HL-60 (cell line): ENCODE measurements around the gene FBXO36.
A peak's percentile ranks its signal among the peaks of the same experiment; 100 is the strongest.

ENCODE experiments used
- DNase-seq, 2 experiments: peaks; one replicate each; pipeline ENCODE4 v3.0.0-alpha.2; 2010 to 2020; ENCODE audit warnings: low read depth in 1 of 2, low spot score in 1 of 2
- H3K27ac ChIP-seq: fragments of 250-450 bp; sonication (Bioruptor Pico); replicated peaks from 2 replicates; pipeline ENCODE4 v1.5.1; 2020; ENCODE audit warnings: mild to moderate bottlenecking, moderate library complexity
- H3K27me3 ChIP-seq: fragments of 250-450 bp; sonication (Bioruptor Pico); 2 replicates; pipeline ENCODE4 v1.5.1; 2021; ENCODE audit warnings: mild to moderate bottlenecking, moderate library complexity; ENCODE audit not compliant: insufficient read depth, poor library complexity, severe bottlenecking
- H3K4me3 ChIP-seq: replicated peaks from 2 replicates; pipeline ENCODE4 v1.5.1; 2011; ENCODE audit warnings: mild to moderate bottlenecking, control low read depth, low read length; ENCODE audit not compliant: insufficient read depth
- GABPA ChIP-seq: IDR thresholded peaks from 2 replicates; pipeline ENCODE4 v1.6.1; 2012; ENCODE audit warnings: low read depth
- POLR2AphosphoS5 ChIP-seq: IDR thresholded peaks from 2 replicates; pipeline ENCODE4 v1.6.1; 2012; ENCODE audit warnings: low read depth
- SPI1 ChIP-seq: IDR thresholded peaks from 2 replicates; pipeline ENCODE4 v1.6.1; 2012; ENCODE audit warnings: low read depth, mild to moderate bottlenecking, borderline replicate concordance
- TF ChIP-seq, protein P1 (sequence below): IDR thresholded peaks from one replicate; pipeline ENCODE4 v1.5.1; 2011; ENCODE audit warnings: low read length, control low read depth, inconsistent platforms; ENCODE audit not compliant: insufficient read depth
- TF ChIP-seq, protein P2 (sequence below): IDR thresholded peaks from 2 replicates; pipeline ENCODE4 v1.6.1; 2012; ENCODE audit warnings: low read depth; ENCODE audit not compliant: insufficient replicate concordance

Gene FBXO36

DNA sequence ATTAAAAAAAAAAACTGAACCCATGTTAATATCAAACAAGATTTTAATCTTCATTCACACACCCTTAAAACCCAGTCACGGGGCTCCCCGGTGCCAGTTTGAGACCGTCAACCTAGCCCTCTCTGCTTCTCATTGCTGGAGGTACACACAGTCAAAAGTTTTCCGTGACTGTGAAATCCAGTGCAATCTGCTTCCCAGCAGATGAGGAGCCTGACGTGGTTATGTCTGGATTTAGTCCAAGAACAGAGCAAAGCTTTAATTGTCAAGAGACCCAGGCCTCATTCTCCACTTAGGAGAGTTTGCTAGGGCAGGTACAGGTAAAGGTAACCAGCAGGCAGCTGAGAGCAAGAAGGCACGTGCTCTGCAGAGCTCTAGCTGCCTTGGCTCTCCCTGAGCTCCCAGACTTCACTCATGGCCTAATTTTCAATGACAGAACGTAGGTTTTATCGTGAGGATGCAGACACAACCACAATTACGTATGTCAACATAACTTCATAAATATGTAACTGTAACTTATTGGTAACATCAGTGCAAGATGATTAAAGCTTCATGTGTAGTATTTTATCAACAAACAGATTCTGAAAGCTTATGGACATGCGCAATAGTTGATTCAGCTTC lies 90.1 kb downstream of the FBXO36 start:
- DNase-seq: no peak
- Histone ChIP-seq H3K27ac (no peak overlapping the region), H3K27me3 (no peaks in the 10 kb centered on the region), H3K4me3 (no peak overlapping the region)
- no peak for TF ChIP-seq POLR2AphosphoS5
- TF ChIP-seq, protein P1, sequence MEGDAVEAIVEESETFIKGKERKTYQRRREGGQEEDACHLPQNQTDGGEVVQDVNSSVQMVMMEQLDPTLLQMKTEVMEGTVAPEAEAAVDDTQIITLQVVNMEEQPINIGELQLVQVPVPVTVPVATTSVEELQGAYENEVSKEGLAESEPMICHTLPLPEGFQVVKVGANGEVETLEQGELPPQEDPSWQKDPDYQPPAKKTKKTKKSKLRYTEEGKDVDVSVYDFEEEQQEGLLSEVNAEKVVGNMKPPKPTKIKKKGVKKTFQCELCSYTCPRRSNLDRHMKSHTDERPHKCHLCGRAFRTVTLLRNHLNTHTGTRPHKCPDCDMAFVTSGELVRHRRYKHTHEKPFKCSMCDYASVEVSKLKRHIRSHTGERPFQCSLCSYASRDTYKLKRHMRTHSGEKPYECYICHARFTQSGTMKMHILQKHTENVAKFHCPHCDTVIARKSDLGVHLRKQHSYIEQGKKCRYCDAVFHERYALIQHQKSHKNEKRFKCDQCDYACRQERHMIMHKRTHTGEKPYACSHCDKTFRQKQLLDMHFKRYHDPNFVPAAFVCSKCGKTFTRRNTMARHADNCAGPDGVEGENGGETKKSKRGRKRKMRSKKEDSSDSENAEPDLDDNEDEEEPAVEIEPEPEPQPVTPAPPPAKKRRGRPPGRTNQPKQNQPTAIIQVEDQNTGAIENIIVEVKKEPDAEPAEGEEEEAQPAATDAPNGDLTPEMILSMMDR: no peak
- TF ChIP-seq, protein P2, sequence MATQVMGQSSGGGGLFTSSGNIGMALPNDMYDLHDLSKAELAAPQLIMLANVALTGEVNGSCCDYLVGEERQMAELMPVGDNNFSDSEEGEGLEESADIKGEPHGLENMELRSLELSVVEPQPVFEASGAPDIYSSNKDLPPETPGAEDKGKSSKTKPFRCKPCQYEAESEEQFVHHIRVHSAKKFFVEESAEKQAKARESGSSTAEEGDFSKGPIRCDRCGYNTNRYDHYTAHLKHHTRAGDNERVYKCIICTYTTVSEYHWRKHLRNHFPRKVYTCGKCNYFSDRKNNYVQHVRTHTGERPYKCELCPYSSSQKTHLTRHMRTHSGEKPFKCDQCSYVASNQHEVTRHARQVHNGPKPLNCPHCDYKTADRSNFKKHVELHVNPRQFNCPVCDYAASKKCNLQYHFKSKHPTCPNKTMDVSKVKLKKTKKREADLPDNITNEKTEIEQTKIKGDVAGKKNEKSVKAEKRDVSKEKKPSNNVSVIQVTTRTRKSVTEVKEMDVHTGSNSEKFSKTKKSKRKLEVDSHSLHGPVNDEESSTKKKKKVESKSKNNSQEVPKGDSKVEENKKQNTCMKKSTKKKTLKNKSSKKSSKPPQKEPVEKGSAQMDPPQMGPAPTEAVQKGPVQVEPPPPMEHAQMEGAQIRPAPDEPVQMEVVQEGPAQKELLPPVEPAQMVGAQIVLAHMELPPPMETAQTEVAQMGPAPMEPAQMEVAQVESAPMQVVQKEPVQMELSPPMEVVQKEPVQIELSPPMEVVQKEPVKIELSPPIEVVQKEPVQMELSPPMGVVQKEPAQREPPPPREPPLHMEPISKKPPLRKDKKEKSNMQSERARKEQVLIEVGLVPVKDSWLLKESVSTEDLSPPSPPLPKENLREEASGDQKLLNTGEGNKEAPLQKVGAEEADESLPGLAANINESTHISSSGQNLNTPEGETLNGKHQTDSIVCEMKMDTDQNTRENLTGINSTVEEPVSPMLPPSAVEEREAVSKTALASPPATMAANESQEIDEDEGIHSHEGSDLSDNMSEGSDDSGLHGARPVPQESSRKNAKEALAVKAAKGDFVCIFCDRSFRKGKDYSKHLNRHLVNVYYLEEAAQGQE: no peak
- no peak for TF ChIP-seq SPI1

DNA sequence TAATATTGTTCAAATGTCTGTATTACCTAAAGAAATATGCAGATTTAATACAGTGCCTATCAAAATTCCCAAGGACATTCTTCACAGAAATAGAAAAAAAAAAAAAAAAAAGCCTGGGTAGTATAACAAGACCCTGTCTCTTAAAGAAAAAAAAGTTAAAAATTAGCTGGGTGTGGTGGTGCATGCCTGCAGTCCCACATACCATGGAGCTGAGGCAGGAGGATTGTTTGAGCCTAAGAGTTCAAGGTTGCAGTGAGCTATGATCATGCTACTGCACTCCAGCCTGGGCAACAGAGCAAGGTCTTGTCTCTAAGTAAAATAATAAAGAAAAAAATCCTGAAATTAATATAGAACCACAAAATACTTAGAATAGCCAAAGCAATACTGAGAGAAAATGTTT lies 94.5 kb downstream of the FBXO36 start:
- Histone ChIP-seq H3K27me3 (no peaks in the 10 kb centered on the region), H3K4me3 (no peak overlapping the region), H3K27ac (no peak overlapping the region)
- no peak for DNase-seq
- TF ChIP-seq POLR2AphosphoS5 (no peak), GABPA (no peak), SPI1 (no peak)
- TF ChIP-seq, protein P2: no peak
- TF ChIP-seq, protein P1: no peak

DNA sequence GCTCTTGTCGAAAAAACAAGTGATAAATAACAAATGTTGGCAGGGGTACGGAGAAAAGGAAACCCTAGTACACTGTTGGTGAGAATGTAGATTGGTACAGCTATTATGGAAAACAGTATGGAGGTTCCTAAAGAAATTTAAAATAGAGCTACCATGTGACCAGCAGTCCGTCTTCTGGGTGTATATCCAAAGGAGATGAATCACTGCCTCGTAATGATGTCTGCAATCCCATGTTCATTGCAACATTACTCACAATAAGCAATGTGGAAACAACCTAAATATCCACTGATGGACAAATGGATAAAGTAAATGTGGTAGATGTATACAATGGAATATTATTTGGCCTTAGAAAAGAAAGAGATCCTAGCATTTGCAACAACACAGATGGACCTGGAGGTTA lies 95.8 kb downstream of the FBXO36 start:
- peak in 1 of 2 experiments; percentile 15 for DNase-seq
- Histone ChIP-seq H3K27me3 (no peaks in the 10 kb centered on the region), H3K27ac (no peak overlapping the region), H3K4me3 (no peak overlapping the region)
- TF ChIP-seq POLR2AphosphoS5 (no peak), SPI1 (no peak), GABPA (no peak)
- TF ChIP-seq, protein P1: no peak
- TF ChIP-seq, protein P2: no peak
